Aorta (tissue), 5 donors: ENCODE measurements around the gene GKN2. TPM values are rescaled to one million over a fixed set of nuclear protein-coding genes. Genes with fewer than 3 reads are reported as not detected.

Source experiments
- ATAC-seq: fragments of 200-7000 bp; cut with Tn5 transposase; one replicate; pipeline ENCODE4 v1.9.1; 2022; ENCODE audit warnings: moderate library complexity; ENCODE audit not compliant: low FRiP score
- DNase-seq, 2 donors: peaks; one replicate each; pipeline ENCODE4 v3.0.0-alpha.2; 2020
- H3K27ac ChIP-seq, 2 donors: one replicate each; pipeline ENCODE4 v1.5.1; 2013; ENCODE audit warnings: low read length in 2 of 2, mild to moderate bottlenecking in 2 of 2, moderate library complexity in 2 of 2, control low read depth in 1 of 2, inconsistent platforms in 1 of 2, low read depth in 1 of 2
- H3K27me3 ChIP-seq, 2 donors: one replicate each; pipeline ENCODE4 v1.6.1; 2013; ENCODE audit warnings: control low read depth in 1 of 2, low read length in 1 of 2, mild to moderate bottlenecking in 1 of 2, moderate library complexity in 1 of 2; ENCODE audit not compliant: insufficient read depth in 2 of 2, control insufficient read depth in 1 of 2
- H3K36me3 ChIP-seq, 2 donors: one replicate each; pipeline ENCODE4 v1.6.1; 2013; ENCODE audit warnings: control low read depth in 1 of 2, low read length in 1 of 2, mild to moderate bottlenecking in 1 of 2; ENCODE audit not compliant: insufficient read depth in 2 of 2, control insufficient read depth in 1 of 2
- H3K4me1 ChIP-seq, 2 donors: one replicate each; pipeline ENCODE4 v1.6.1; 2013; ENCODE audit warnings: low read length in 2 of 2, control low read depth in 1 of 2, mild to moderate bottlenecking in 1 of 2, moderate library complexity in 1 of 2; ENCODE audit not compliant: insufficient read depth in 2 of 2, control insufficient read depth in 1 of 2
- H3K4me3 ChIP-seq, 2 donors: one replicate each; pipeline ENCODE4 v1.5.1; 2013; ENCODE audit warnings: low read length in 2 of 2, control low read depth in 1 of 2, mild to moderate bottlenecking in 1 of 2
- H3K9me3 ChIP-seq: one replicate; pipeline ENCODE4 v1.6.1; 2013; ENCODE audit warnings: mild to moderate bottlenecking, low read length; ENCODE audit not compliant: control insufficient read depth
- WGBS, 2 donors: extraction: QIAGEN DNeasy Blood & Tissue Kit; methylation state at CpG; one replicate each; pipeline ENCODE4 v1.1.7; 2013; 5-methylcytosine and 5-hydroxymethylcytosine counted together
- intact Hi-C, 2 donors: fragments of 100-400 bp; cut with DNase I; formaldehyde crosslinking; loops; one replicate each; pipeline versions ENCODE4 v1.14.2 to v1.15.0; 2022
- polyA plus RNA-seq, 2 donors: library from polyadenylated mRNA; stranded (reverse); fragments of 200-250 nt; gene quantifications; one replicate each; pipeline ENCODE4 v1.2.3, GENCODE V29; 2013
- total RNA-seq, 2 donors: library from RNA; stranded (reverse); fragmentation: NEBNext Ultra II Directional; extraction: Animal tissue kit (Norgen Biotek cat#: 25700); gene quantifications; one replicate each; pipeline ENCODE4 v1.2.1, GENCODE V29; 2021
- donor health status: healthy with polysubstance abuse.
- donor health status: Bipolar disorder and iron deficiency.
- donor health status: DM: no; HTN: no; CAD: no.
- donor health status: DM: no; HTN: no; CAD: no.
- donor health status: DM: yes; HTN: yes; CAD: no.

The GKN2 gene
- total and polyA plus RNA-seq, 4 donors = 1.5 to 1.9 TPM; not detected in 2

DNA sequence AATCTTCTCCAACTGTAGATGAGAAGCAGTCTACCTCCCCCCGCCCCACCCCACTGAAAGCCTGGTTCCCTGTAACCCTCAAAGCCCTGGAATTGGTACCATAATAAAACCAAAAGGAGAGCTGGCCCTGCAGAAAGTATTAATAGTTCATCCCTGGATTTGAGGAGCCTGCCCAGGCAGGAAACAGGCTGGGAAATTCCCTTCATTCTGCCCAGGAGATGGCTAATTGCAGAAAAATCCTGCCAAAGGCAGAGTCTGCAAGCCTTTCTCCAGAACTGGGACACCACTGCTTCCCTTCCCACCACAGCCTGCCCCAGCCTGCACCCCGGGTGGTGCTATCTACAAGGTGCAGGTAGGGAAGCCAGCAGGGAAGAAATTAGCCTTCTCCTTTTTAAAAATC is 16.3 kb downstream of the GKN2 start:
- no peaks in the 10 kb centered on the region for H3K9me3 ChIP-seq
- no peaks in the 10 kb centered on the region for H3K4me1 ChIP-seq
- H3K27ac ChIP-seq = no peak overlapping the region
- H3K27me3 ChIP-seq = no peaks in the 10 kb centered on the region
- H3K36me3 ChIP-seq = no peaks in the 10 kb centered on the region
- no peak for DNase-seq
- intact Hi-C loops = no loop called here
- no peak overlapping the region for H3K4me3 ChIP-seq
- ATAC-seq = no peak
- whole genome bisulfite sequencing, 2 donors = 39 to 44% methylated on average over 2 of the region's 2 CpGs

DNA sequence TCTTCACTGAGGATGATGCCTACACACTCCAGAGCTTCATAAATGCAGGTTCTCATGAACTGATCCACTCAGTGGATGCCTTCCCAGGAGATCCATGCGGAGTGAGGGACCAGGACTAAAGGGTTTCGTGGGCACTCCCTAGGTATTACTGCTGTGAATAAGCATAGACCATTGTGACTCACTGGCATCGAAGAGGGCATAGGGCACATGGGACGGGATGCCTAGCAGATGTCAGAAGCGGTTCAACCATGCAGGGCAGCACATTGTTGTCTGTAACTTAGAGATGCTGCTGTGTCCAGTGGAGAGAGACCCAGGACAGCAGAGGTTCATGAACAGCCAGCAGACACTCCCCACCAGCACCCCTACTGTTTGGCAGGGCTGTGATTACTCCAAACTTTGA is 17.2 kb downstream of the GKN2 start:
- Histone ChIP-seq H3K27ac (no peak overlapping the region), H3K4me1 (no peaks in the 10 kb centered on the region), H3K9me3 (no peaks in the 10 kb centered on the region), H3K36me3 (no peaks in the 10 kb centered on the region), H3K4me3 (no peak overlapping the region), H3K27me3 (no peaks in the 10 kb centered on the region)
- no peak for ATAC-seq
- no peak for DNase-seq
- intact Hi-C loops = no loop called here
- WGBS, 2 donors = 95 to 96% methylated on average over 5 of the region's 5 CpGs

DNA sequence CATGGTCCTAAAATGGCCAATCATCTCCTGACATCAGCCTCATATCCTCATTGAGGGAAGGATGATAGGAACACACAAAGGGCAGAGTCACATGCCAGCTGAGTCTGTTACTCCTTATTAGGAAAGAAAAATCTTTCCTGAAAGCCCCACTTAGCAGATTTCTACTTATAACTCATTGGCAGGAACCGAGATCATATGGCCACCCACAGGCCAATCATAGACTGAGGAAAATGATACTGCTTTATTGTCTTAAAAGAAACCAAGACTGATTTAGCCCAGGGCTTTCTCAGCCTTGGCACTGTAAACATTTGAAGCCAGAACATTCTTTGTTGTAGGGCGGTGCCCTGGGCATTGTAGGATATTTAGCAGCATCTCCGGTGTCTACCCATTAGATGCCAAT is 18.7 kb downstream of the GKN2 start:
- intact Hi-C loops = no loop called here
- no peaks in the 10 kb centered on the region for H3K9me3 ChIP-seq
- H3K4me1 ChIP-seq = no peaks in the 10 kb centered on the region
- H3K27me3 ChIP-seq = no peaks in the 10 kb centered on the region
- no peak for ATAC-seq
- H3K36me3 ChIP-seq = no peaks in the 10 kb centered on the region
- DNase-seq = no peak
- 95 to 100% methylated on average over 3 of the region's 3 CpGs for WGBS, 2 donors
- H3K27ac ChIP-seq = no peak overlapping the region
- H3K4me3 ChIP-seq = no peak overlapping the region

GRCh38 chr2:68932402-68932801 is 20.3 kb downstream of the GKN2 start:
- H3K4me3 ChIP-seq = no peak overlapping the region
- H3K36me3 ChIP-seq = no peaks in the 10 kb centered on the region
- peak; percentile 11 for ATAC-seq
- 81 to 89% methylated on average over 4 of the region's 4 CpGs for WGBS, 2 donors
- DNase-seq = no peak
- H3K27me3 ChIP-seq = no peaks in the 10 kb centered on the region
- intact Hi-C loops = no loop called here
- H3K9me3 ChIP-seq = no peaks in the 10 kb centered on the region
- H3K27ac ChIP-seq = no peak overlapping the region
- no peaks in the 10 kb centered on the region for H3K4me1 ChIP-seq

DNA sequence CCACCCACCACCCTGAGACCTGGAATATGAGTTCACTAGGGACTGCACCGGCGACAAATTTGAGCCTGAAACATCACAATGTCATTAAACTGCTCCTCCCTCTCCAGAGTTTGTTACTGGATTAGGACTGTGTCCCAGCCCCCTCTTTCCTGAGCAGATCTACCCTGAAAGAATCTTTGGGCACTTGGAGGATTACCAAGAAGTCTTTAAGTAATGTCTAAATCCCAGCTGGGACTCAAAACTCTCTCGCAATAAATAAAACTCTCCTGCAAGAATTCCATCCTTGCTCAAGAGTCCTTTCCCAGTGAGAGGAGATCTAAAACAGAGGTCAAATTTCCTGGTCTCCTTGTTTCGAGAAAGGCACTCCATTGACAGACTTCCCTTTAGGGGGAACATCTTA is 20.9 kb downstream of the GKN2 start:
- Histone ChIP-seq H3K36me3 (no peaks in the 10 kb centered on the region), H3K4me3 (no peak overlapping the region), H3K9me3 (no peaks in the 10 kb centered on the region), H3K27me3 (no peaks in the 10 kb centered on the region), H3K27ac (no peak overlapping the region), H3K4me1 (no peaks in the 10 kb centered on the region)
- 27 to 30% methylated on average over 4 of the region's 4 CpGs for WGBS, 2 donors
- no peak for ATAC-seq
- intact Hi-C loops = no loop called here
- DNase-seq = no peak

- 86 to 93% methylated on average over 3 of the region's 3 CpGs for WGBS, 2 donors
- no peak overlapping the region for H3K27ac ChIP-seq
- intact Hi-C loops = no loop called here
- no peaks in the 10 kb centered on the region for H3K4me1 ChIP-seq
- H3K4me3 ChIP-seq = no peak overlapping the region
- H3K27me3 ChIP-seq = no peaks in the 10 kb centered on the region
- ATAC-seq = no peak
- DNase-seq = no peak
- H3K9me3 ChIP-seq = no peaks in the 10 kb centered on the region
- no peaks in the 10 kb centered on the region for H3K36me3 ChIP-seq
Measured at GRCh38 chr2:68931149-68931711, 21.5 kb downstream of the GKN2 start.

- ATAC-seq (no peak), DNase-seq (no peak)
- intact Hi-C loops = loop anchor here in 1 of 2 donors (5.0 kb wide), 1 partner anchor 174 kb away; no protein-coding TSS in a partner anchor
- H3K27ac ChIP-seq = no peak overlapping the region
- no peaks in the 10 kb centered on the region for H3K36me3 ChIP-seq
- H3K9me3 ChIP-seq = no peaks in the 10 kb centered on the region
- no peaks in the 10 kb centered on the region for H3K27me3 ChIP-seq
- 74 to 76% methylated on average over 4 of the region's 4 CpGs for WGBS, 2 donors
- H3K4me1 ChIP-seq = no peaks in the 10 kb centered on the region
- H3K4me3 ChIP-seq = no peak overlapping the region
Measured at GRCh38 chr2:68926796-68927195, 25.9 kb downstream of the GKN2 start.

DNA sequence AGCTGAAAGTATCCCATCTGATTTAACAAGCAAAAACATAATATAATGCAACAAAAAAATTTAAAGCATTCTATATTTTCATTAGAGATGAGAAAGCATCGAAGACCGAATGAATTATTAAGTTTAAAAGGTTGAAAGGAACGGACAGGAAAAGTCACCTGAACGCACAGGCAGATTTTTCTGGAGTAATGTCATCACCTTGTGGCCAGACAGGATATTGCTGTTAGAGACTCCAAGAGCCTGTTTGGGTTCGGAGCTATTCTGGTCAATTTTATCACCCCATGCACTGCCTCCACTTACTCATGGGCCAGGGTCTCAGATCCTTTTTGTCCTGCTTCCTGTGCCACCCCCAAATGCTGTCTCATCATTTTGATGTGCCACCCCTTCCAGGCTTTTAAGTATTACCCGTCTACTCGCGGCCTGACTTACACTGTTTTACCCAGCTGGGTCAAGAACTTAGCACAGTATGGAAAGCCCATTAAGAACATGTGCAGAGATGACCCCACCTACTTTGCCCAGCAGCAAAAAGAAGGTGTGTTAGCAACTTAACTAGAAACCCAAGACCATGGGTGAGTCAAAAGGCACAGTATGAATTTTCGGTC is 27.3 kb downstream of the GKN2 start:
- Histone ChIP-seq H3K4me1 (no peaks in the 10 kb centered on the region), H3K36me3 (no peaks in the 10 kb centered on the region), H3K4me3 (no peak overlapping the region), H3K27me3 (no peaks in the 10 kb centered on the region), H3K9me3 (no peaks in the 10 kb centered on the region), H3K27ac (no peak overlapping the region)
- 41 to 46% methylated on average over 9 of the region's 9 CpGs for WGBS, 2 donors
- no peak for DNase-seq
- intact Hi-C loops = loop anchor here in 1 of 2 donors (5.0 kb wide), 1 partner anchor 173 kb away; no protein-coding TSS in a partner anchor
- peak; percentile 80 for ATAC-seq

DNA sequence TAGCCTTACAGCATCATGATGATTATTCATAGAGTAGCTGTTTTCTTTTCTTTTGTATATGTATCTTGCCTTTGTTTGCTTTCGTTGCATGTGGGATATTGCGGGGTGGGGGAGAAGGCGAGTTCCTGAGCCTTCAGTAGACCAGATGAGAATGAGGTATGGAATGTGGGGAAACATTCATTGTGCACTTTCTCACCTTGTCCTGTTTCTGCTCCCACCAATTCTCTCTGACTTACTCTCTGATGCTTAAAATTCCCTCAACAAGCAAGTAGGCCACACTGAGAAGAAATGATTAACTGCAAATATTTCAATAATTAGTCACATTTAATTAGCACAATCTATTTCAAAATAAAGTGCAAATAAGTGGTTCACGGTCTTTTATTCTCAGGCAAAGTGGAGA is 31.0 kb downstream of the GKN2 start:
- Histone ChIP-seq H3K4me1 (no peaks in the 10 kb centered on the region), H3K27ac (no peak overlapping the region), H3K36me3 (no peaks in the 10 kb centered on the region), H3K27me3 (no peaks in the 10 kb centered on the region), H3K4me3 (no peak overlapping the region), H3K9me3 (no peaks in the 10 kb centered on the region)
- DNase-seq = no peak
- no peak for ATAC-seq
- intact Hi-C loops = loop anchor here (5.0 kb wide), 2 partner anchors 214 to 449 kb away; no protein-coding TSS in a partner anchor
- WGBS, 2 donors = 92 to 93% methylated on average over 4 of the region's 4 CpGs
